NCI-H1930 (cell line): Measurements from ENCODE around the gene SCYL3.
"Not testable (repeated sequence)": the region's sequence is repeated elsewhere in the genome, so short reads cannot be mapped to it uniquely, and the experiment has no call there.

Source experiments
- DNase-seq, 2 experiments: peaks; one replicate each; lab custom pipeline; 2025; lab: John Stamatoyannopoulos, UW

The SCYL3 gene

DNA sequence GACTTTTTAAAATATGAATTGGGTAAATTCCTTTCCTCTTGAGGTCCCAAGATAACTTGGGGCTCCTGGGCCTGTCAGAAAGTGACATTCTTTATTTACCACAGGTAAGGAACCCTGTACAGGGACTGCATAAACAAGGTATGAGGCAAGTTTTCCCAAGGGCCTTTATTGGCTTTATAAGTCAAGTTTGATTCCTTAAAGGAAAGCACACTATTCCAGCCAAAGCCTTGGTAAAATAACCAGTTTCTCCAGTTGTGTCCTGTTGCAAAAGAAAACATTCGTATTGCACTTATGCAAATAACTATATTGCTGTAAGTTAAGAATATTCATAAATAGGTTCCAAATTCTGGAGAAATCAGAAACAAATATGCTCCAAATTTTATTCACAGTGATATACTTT lies 77.1 kb downstream of the SCYL3 start:
- DNase-seq, result no peak

DNA sequence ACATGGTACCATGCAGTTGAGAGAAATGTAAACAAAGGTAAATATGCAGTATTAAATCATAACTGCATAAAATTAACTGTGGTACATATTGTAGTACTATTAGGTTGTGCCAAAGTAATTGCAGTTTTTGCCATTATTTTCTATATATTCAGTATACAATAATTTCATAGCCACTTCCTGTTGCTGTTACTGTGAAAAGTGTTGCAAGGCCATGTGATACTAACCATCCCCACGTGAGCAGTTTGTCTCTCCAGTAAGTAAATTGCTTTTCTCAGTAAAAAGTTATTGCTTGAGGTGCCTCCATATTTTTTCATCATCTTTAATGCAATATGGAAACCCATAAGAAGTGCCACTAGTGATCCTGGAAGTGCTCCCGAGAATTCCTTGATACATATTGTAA lies 79.4 kb downstream of the SCYL3 start:
- no peak for DNase-seq

DNA sequence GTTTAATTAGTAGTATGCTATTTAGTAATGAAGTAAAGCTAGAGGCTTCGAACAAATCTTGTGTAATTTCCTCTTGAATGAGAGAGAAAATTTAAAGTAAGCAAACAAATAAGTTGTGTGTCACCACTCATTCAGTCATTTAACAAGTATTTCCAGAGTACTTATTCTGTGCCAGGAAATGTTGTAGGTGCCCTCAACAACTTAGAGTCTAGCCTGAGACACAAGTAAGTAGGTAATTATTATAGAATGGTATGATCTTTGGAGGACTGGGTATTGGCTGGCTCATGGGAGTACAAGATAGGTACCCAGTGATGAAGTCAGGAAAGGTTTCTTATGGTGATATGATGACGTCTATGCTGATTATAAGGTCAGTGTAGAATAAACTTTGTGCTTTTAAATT lies 81.6 kb downstream of the SCYL3 start:
- no peak for DNase-seq

DNA sequence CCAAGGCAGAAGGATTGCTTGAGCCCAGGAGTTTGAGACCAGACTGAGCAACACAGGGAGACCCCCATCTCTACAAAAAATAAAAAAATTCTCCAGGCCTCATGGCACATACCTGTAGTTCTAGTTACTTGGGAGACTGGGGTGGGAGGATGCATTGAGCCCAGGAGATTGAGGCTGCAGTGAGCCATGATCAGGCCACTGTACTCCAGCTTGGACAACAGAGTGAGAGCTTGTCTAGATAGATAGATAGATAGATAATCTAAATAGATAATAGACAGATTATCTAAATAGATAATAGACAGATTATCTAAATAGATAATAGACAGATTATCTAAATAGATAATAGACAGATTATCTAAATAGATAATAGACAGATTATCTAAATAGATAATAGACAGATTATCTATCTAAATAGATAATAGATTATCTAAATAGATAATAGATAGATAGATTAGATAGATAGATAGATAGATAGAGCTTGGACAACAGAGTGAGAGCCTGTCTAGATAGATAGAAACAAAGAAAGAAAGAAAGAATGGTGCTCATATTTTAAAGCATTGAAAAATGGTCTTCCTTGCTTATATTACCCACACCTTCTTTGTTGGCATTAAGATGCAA lies 82.2 kb downstream of the SCYL3 start:
- not testable (repeated sequence) for DNase-seq

DNA sequence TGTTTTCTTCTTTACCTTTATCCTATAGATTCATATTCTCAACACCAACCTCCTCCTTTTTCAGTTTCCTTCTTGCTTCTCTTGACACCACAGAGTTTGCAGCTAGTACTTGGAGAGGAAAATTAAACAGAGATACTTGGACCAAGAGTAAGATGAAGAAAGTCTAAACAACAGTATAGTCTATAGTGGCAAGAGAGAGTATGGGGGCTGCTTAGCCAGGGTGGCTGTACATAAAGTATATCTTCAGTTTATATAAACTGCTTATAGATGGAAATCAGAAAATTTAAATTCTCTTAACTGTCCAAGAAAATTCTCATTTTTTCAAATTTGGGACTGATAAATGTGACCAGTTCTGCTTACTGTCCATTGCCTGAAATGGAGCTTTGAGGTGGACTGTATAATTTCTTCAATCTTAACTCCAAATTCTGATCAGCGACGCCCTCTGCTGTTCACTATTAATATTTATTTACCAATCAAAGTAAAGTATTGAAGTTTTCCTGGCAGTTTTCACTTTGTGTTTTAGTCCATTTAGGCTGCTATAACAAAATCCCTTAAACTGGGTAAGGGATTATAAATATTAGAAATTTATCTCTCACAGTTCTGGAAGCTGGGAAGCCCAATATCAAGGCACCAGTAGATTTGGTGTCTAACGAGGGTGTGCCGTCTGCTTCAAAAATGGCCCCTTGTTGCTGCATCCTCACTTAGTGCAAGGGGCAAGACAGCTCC lies 84.2 kb downstream of the SCYL3 start:
- DNase-seq, result peak in 1 of 2 experiments; percentile 2

DNA sequence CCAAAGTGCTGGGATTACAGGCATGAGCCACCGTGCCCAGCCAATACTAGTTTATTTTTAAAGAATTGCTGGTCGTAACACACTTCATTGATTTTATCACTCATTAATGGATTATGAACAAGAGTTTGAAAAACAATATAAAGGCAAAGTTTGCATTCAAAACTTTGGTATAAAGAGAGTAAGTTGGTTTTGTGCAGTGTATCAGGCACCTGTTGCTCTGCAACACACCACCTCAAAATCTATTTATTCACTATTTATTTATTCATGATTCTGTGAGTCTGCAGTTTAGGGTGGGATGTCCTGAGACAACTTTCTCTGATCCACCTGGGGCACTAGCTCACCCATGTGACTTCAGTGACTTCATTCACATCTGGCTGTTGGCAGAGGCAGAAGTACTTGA lies 88.8 kb downstream of the SCYL3 start:
- DNase-seq, result no peak

DNA sequence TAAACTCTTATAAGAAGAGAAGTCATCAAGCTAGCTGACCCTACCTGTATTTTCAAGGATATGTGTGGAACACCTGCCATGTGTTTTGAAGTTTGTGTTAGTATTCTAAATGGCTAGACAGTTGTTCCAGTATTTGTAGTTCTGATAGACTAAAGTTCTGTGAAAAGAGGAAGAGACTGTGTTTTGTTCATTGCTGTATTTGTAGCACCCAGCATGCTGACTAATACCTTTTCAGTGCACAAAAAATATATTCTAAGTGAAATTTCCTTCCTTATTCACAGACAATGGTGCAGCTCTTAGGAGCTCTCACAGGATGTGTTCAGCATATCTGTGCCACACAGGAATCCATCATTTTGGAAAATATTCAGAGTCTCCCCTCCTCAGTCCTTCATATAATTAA lies 90.8 kb downstream of the SCYL3 start:
- DNase-seq, result no peak
